WERI-Rb-1 (cell line): Measurements from ENCODE around the gene PNKD.

ENCODE experiments used
- DNase-seq: peaks from one replicate; pipeline ENCODE4 v3.0.0-alpha.2; 2020
- H3K27ac ChIP-seq: fragments of 250-450 bp; sonication (Bioruptor Pico); 2 replicates; pipeline ENCODE4 v1.5.1; 2020; ENCODE audit warnings: mild to moderate bottlenecking, moderate library complexity
- H3K27me3 ChIP-seq: fragments of 250-450 bp; sonication (Bioruptor Pico); 2 replicates; pipeline ENCODE4 v1.5.1; 2021; ENCODE audit warnings: mild to moderate bottlenecking, low read depth, moderate library complexity; ENCODE audit not compliant: insufficient read depth, severe bottlenecking
- H3K36me3 ChIP-seq: fragments of 250-450 bp; sonication (Bioruptor Pico); 2 replicates; pipeline ENCODE4 v1.5.1; 2020; ENCODE audit warnings: mild to moderate bottlenecking, moderate library complexity
- H3K4me3 ChIP-seq: 2 replicates; pipeline ENCODE4 v1.5.1; 2011; ENCODE audit warnings: low read depth, mild to moderate bottlenecking, control low read depth, low read length
- H3K9me3 ChIP-seq: fragments of 250-450 bp; sonication (Bioruptor Pico); 2 replicates; pipeline ENCODE4 v1.5.1; 2021; ENCODE audit warnings: mild to moderate bottlenecking, moderate library complexity; ENCODE audit not compliant: severe bottlenecking
- TF ChIP-seq, protein P1 (sequence below): IDR thresholded peaks from 2 replicates; pipeline ENCODE4 v1.5.1; 2011; ENCODE audit warnings: low read depth, mild to moderate bottlenecking, control low read depth, inconsistent platforms, low read length

PNKD gene

DNA sequence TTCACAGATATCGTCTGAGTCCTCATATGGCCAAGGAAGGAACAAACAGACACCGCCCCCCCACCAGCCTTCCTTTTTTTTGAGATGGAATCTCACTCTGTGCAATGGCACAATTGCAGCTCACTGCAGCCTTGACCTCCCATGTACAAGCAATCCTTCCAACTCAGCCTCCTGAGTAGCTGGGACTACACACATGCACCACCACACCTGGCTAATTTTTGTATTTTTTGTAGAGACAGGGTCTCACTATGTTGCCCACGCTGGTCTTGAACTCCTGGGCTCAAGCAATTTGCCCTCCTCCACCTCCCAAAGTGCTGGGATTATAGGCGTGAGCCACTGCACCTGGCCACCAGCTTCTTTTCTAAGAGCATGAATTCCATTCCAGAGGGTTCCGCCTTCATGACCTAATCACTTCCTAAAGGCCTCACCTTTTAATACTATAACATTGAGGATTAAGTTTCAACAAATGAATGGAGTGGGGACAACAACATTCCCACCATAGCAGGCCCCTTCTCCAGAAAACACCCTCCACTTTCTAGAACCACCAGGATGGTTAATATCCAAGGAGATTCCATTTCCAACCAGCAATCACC, 24.2 kb downstream of the PNKD start:
- Histone ChIP-seq H3K27ac (no peak overlapping the region), H3K27me3 (no peaks in the 10 kb centered on the region), H3K9me3 (no peaks in the 10 kb centered on the region), H3K36me3 (no peaks in the 10 kb centered on the region), H3K4me3 (no peak overlapping the region)
- DNase-seq: no peak
- TF ChIP-seq, protein P1, sequence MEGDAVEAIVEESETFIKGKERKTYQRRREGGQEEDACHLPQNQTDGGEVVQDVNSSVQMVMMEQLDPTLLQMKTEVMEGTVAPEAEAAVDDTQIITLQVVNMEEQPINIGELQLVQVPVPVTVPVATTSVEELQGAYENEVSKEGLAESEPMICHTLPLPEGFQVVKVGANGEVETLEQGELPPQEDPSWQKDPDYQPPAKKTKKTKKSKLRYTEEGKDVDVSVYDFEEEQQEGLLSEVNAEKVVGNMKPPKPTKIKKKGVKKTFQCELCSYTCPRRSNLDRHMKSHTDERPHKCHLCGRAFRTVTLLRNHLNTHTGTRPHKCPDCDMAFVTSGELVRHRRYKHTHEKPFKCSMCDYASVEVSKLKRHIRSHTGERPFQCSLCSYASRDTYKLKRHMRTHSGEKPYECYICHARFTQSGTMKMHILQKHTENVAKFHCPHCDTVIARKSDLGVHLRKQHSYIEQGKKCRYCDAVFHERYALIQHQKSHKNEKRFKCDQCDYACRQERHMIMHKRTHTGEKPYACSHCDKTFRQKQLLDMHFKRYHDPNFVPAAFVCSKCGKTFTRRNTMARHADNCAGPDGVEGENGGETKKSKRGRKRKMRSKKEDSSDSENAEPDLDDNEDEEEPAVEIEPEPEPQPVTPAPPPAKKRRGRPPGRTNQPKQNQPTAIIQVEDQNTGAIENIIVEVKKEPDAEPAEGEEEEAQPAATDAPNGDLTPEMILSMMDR: no peak

DNA sequence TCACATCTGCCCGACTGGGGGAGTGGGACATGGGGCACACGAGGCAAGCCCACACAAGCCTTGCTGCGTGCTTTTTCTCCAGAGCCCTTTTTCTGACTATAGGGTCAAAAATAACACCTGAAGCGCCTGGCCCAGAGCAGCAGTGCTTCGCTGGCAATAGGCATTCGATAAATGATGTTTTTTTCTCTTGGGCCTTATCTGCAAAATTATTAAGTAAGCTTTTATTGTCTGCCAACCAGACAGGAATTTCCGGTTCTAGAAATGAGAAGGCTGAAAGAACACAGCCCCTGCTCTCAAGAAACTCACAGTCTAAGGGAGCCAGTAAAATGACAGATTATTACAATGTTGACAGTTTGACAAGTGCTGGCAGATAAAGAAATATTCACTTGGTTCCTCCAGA, 24.7 kb downstream of the PNKD start:
- no peaks in the 10 kb centered on the region for H3K36me3 ChIP-seq
- H3K27ac ChIP-seq: no peak overlapping the region
- DNase-seq: no peak
- no peak overlapping the region for H3K4me3 ChIP-seq
- no peaks in the 10 kb centered on the region for H3K9me3 ChIP-seq
- no peaks in the 10 kb centered on the region for H3K27me3 ChIP-seq
- TF ChIP-seq, protein P1: no peak

DNA sequence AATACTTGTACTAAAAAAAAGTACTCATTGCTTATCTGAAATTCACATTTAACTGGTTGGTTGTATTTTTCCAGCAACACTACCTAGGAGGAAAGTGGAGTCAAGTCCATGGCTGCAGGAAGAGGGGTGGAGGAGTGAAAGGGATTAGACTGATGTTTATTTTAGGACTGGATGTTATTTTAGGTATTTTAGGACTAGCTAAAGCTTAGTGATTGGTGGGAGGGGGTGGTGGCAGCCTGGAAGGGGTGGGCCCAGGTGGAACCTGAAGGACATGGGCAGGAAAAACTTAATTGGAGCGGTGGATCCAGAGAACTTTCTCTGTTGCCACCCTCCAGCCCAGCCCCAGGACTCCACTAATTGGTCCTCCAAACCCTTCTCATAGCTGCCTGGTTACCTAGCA, 25.9 kb downstream of the PNKD start:
- TF ChIP-seq, protein P1: no peak
- Histone ChIP-seq H3K9me3 (no peaks in the 10 kb centered on the region), H3K27me3 (no peaks in the 10 kb centered on the region), H3K27ac (no peak overlapping the region), H3K36me3 (no peaks in the 10 kb centered on the region), H3K4me3 (no peak overlapping the region)
- no peak for DNase-seq

DNA sequence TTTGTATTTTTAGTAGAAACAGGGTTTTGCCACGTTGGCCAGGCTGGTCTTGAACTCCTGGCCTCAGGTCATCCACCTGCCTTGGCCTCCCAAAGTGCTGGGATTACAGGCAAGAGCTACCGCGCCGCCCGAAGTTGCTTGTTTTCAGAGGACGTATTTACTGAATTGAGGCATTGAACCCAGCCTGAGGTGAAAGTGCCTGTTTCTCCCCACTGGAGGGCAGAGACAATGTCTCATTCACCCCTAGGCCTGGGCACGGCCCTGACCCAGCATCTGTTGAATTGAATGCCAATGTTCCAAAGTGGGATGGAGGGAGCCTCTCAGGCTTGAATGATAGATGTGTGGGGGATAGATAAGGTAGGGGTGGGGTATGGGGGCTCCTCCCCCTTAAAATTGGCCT, 26.5 kb downstream of the PNKD start:
- H3K9me3 ChIP-seq: no peaks in the 10 kb centered on the region
- H3K4me3 ChIP-seq: no peak overlapping the region
- DNase-seq: no peak
- no peaks in the 10 kb centered on the region for H3K27me3 ChIP-seq
- H3K36me3 ChIP-seq: no peaks in the 10 kb centered on the region
- no peak overlapping the region for H3K27ac ChIP-seq
- TF ChIP-seq, protein P1: no peak

DNA sequence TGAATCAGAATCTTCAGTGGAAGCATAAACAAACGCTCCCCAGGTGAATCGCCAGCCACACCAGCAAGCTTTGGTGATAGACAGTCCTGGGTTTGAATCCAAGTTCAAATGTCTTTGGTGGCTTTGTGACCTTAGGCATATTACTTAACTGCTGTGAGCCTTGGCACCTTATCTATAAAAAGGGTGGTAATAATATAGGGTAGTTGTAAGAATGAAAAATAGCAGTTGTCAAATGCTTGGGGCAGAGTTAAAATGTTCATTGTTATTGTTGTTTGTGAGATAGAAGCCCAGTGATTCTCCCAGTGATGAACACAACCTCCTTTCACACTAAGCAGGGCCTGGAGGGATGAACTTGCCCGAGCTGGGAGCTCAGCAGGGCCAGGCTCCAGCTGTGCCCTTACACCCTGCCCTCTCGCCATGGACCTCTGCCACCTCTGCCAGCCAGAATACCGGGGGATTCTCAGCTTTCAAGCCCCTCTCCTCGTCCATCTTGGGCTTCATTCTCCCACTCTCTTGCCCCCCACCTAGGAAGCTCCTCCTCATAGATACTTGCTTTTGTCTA, 28.1 kb downstream of the PNKD start:
- DNase-seq: no peak
- H3K36me3 ChIP-seq: no peaks in the 10 kb centered on the region
- no peak overlapping the region for H3K4me3 ChIP-seq
- TF ChIP-seq, protein P1: no peak
- no peaks in the 10 kb centered on the region for H3K27me3 ChIP-seq
- no peaks in the 10 kb centered on the region for H3K9me3 ChIP-seq
- H3K27ac ChIP-seq: no peak overlapping the region

DNA sequence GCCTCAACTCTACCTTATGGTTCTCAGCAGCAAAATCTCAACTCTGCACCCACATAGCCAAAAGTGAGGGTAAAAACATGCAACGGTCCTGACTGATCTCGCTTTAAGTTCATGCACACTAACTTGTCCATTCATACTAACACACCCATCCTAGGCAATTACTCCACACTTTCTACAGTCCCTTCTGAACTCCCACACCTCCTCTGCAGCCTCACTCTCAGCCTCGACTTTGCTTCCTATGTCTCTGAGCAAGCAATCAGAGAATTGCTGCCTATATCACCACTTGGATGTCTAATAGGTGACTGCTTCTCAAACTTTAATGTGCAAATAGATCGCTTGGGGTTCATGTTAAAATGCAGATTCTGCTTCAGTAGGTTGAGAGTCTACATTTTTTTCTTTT, 29.8 kb downstream of the PNKD start:
- no peak for DNase-seq
- TF ChIP-seq, protein P1: no peak
- Histone ChIP-seq H3K27me3 (no peaks in the 10 kb centered on the region), H3K9me3 (no peaks in the 10 kb centered on the region), H3K27ac (no peak overlapping the region), H3K36me3 (no peaks in the 10 kb centered on the region), H3K4me3 (no peak overlapping the region)
